ENCODE measurements around the gene SNAPC5.
"Not testable (repeated sequence)": the region's sequence is repeated elsewhere in the genome, so short reads cannot be mapped to it uniquely, and the experiment has no call there.

The SNAPC5 gene

GRCh38 chr15:66503041-66503648 lies 5.6 kb upstream of the SNAPC5 start:
- peaks cover 32% of the 10 kb centered on the region for H3K36me3 Mint-ChIP-seq
- not testable (repeated sequence) for H3K27me3 Mint-ChIP-seq; H3K9me3 Mint-ChIP-seq (ENCODE audit: low read depth)
- peak overlapping the region; percentile 100 for H3K27ac Mint-ChIP-seq
- H3K4me1 Mint-ChIP-seq (ENCODE audit: low read depth) = peaks cover 62% of the 10 kb centered on the region
- peak overlapping the region; percentile 100 for H3K4me3 Mint-ChIP-seq

- peak overlapping the region; percentile 100 for H3K27ac Mint-ChIP-seq
- H3K36me3 Mint-ChIP-seq = peaks cover 32% of the 10 kb centered on the region
- H3K4me1 Mint-ChIP-seq (ENCODE audit: low read depth) = peaks cover 65% of the 10 kb centered on the region
- H3K4me3 Mint-ChIP-seq = peak overlapping the region; percentile 100
- H3K9me3 Mint-ChIP-seq (ENCODE audit: low read depth) = no peaks in the 10 kb centered on the region
- no peaks in the 10 kb centered on the region for H3K27me3 Mint-ChIP-seq
These were observed 4.9 kb upstream of the SNAPC5 start for GRCh38 chr15:66502491-66502890.

- Mint-ChIP-seq H3K27ac (peak overlapping the region; percentile 100), H3K4me1 (ENCODE audit: low read depth) (peaks cover 62% of the 10 kb centered on the region), H3K36me3 (peaks cover 35% of the 10 kb centered on the region), H3K4me3 (peak overlapping the region; percentile 100)
- not testable (repeated sequence) for H3K9me3 Mint-ChIP-seq (ENCODE audit: low read depth); H3K27me3 Mint-ChIP-seq
These were observed 2.8 kb upstream of the SNAPC5 start for GRCh38 chr15:66500346-66500745.

GRCh38 chr15:66498501-66499386 lies 1.2 kb upstream of the SNAPC5 start:
- Mint-ChIP-seq H3K27me3 (no peaks in the 10 kb centered on the region), H3K27ac (peak overlapping the region; percentile 96), H3K4me3 (peak overlapping the region; percentile 96), H3K36me3 (peaks cover 35% of the 10 kb centered on the region), H3K4me1 (ENCODE audit: low read depth) (peaks cover 71% of the 10 kb centered on the region), H3K9me3 (ENCODE audit: low read depth) (no peaks in the 10 kb centered on the region)

GRCh38 chr15:66496951-66497501 lies 536 bp downstream of the SNAPC5 start:
- Mint-ChIP-seq H3K36me3 (peaks cover 22% of the 10 kb centered on the region), H3K4me1 (ENCODE audit: low read depth) (peaks cover 59% of the 10 kb centered on the region), H3K27ac (peak overlapping the region; percentile 96)

GRCh38 chr15:66494262-66494661 lies 3.3 kb downstream of the SNAPC5 start:
- Mint-ChIP-seq H3K27ac (peak overlapping the region; percentile 90), H3K36me3 (peaks cover 13% of the 10 kb centered on the region), H3K4me3 (no peak overlapping the region), H3K9me3 (ENCODE audit: low read depth) (no peaks in the 10 kb centered on the region), H3K27me3 (no peaks in the 10 kb centered on the region), H3K4me1 (ENCODE audit: low read depth) (peaks cover 39% of the 10 kb centered on the region)

More at GRCh38 chr15:66496951-66497501, 536 bp downstream of the SNAPC5 start:
- Mint-ChIP-seq H3K9me3 (ENCODE audit: low read depth) (no peaks in the 10 kb centered on the region), H3K27me3 (no peaks in the 10 kb centered on the region), H3K4me3 (peak overlapping the region; percentile 96)

GRCh38 chr15:66491846-66492245 lies 5.7 kb downstream of the SNAPC5 start:
- H3K4me1 Mint-ChIP-seq (ENCODE audit: low read depth) = peaks cover 24% of the 10 kb centered on the region
- H3K27ac Mint-ChIP-seq = peak overlapping the region; percentile 66
- no peaks in the 10 kb centered on the region for H3K27me3 Mint-ChIP-seq
- no peaks in the 10 kb centered on the region for H3K9me3 Mint-ChIP-seq (ENCODE audit: low read depth)
- H3K4me3 Mint-ChIP-seq = no peak overlapping the region
- peaks cover 10% of the 10 kb centered on the region for H3K36me3 Mint-ChIP-seq

GRCh38 chr15:66489179-66489791 lies 8.3 kb downstream of the SNAPC5 start:
- Mint-ChIP-seq H3K27ac (peak overlapping the region; percentile 16), H3K4me3 (no peak overlapping the region), H3K36me3 (peaks cover 3% of the 10 kb centered on the region), H3K9me3 (ENCODE audit: low read depth) (no peaks in the 10 kb centered on the region), H3K27me3 (no peaks in the 10 kb centered on the region), H3K4me1 (ENCODE audit: low read depth) (peaks cover 8% of the 10 kb centered on the region)

- Mint-ChIP-seq H3K27me3 (no peaks in the 10 kb centered on the region), H3K9me3 (ENCODE audit: low read depth) (no peaks in the 10 kb centered on the region), H3K4me3 (no peak overlapping the region), H3K4me1 (ENCODE audit: low read depth) (peaks cover 3% of the 10 kb centered on the region), H3K27ac (no peak overlapping the region), H3K36me3 (no peaks in the 10 kb centered on the region)
These were observed 9.0 kb downstream of the SNAPC5 start for GRCh38 chr15:66488525-66488924.

GRCh38 chr15:66486887-66487286 lies 10.7 kb downstream of the SNAPC5 start:
- H3K36me3 Mint-ChIP-seq = peaks cover 2% of the 10 kb centered on the region
- H3K9me3 Mint-ChIP-seq (ENCODE audit: low read depth) = no peaks in the 10 kb centered on the region
- H3K4me3 Mint-ChIP-seq = no peak overlapping the region
- H3K27me3 Mint-ChIP-seq = no peaks in the 10 kb centered on the region
- H3K4me1 Mint-ChIP-seq (ENCODE audit: low read depth) = peaks cover 5% of the 10 kb centered on the region
- no peak overlapping the region for H3K27ac Mint-ChIP-seq

GRCh38 chr15:66484539-66485112 lies 12.9 kb downstream of the SNAPC5 start:
- Mint-ChIP-seq H3K36me3 (peaks cover 4% of the 10 kb centered on the region), H3K4me1 (ENCODE audit: low read depth) (peaks cover 5% of the 10 kb centered on the region)

GRCh38 chr15:66483131-66483566 lies 14.4 kb downstream of the SNAPC5 start:
- Mint-ChIP-seq H3K4me3 (no peak overlapping the region), H3K27ac (peak overlapping the region; percentile 41), H3K36me3 (peaks cover 7% of the 10 kb centered on the region), H3K4me1 (ENCODE audit: low read depth) (peaks cover 5% of the 10 kb centered on the region), H3K27me3 (no peaks in the 10 kb centered on the region), H3K9me3 (ENCODE audit: low read depth) (no peaks in the 10 kb centered on the region)

More at GRCh38 chr15:66484539-66485112, 12.9 kb downstream of the SNAPC5 start:
- no peak overlapping the region for H3K27ac Mint-ChIP-seq
- H3K27me3 Mint-ChIP-seq = no peaks in the 10 kb centered on the region
- H3K4me3 Mint-ChIP-seq = no peak overlapping the region
- H3K9me3 Mint-ChIP-seq (ENCODE audit: low read depth) = no peaks in the 10 kb centered on the region

- peak overlapping the region; percentile 7 for H3K27ac Mint-ChIP-seq
- H3K4me3 Mint-ChIP-seq = no peak overlapping the region
- H3K27me3 Mint-ChIP-seq = no peaks in the 10 kb centered on the region
- H3K36me3 Mint-ChIP-seq = peaks cover 7% of the 10 kb centered on the region
- no peaks in the 10 kb centered on the region for H3K9me3 Mint-ChIP-seq (ENCODE audit: low read depth)
- peaks cover 5% of the 10 kb centered on the region for H3K4me1 Mint-ChIP-seq (ENCODE audit: low read depth)
These were observed 15.0 kb downstream of the SNAPC5 start for GRCh38 chr15:66482539-66482938.

GRCh38 chr15:66481107-66481856 lies 16.3 kb downstream of the SNAPC5 start:
- Mint-ChIP-seq H3K27ac (no peak overlapping the region), H3K9me3 (ENCODE audit: low read depth) (no peaks in the 10 kb centered on the region), H3K4me3 (no peak overlapping the region), H3K4me1 (ENCODE audit: low read depth) (peaks cover 9% of the 10 kb centered on the region), H3K36me3 (peaks cover 7% of the 10 kb centered on the region), H3K27me3 (no peaks in the 10 kb centered on the region)

All from activated naive CD8-positive, alpha-beta T cell (primary cell).